GM21423 (cell line): ENCODE data around the gene CADPS2.

ENCODE experiments used
- ATAC-seq: cut with Tn5 transposase; IDR thresholded peaks from one replicate; pipeline ENCODE4 v1.9.1; 2021; ENCODE audit warnings: mild to moderate bottlenecking, moderate library complexity; ENCODE audit not compliant: unreplicated experiment

Gene CADPS2

DNA sequence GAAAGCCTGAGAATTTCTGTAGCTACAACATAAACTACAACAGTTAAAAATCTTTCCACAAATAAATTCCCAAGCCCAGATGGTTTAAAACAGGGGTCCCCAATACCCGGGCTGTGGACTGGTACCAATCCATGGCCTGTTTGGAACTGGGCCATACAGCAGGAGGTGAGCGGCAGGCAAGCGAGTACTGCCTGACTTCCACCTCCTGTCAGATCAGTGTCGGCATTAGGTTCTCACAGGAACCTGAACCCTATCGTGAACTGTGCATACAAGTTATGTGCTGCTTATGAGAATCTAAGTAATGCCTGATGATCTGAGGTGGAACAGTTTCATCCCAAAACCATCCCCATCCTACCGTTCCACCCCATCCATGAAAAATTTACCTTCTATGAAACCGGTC is 421.0 kb downstream of the CADPS2 start:
- no peak for ATAC-seq

DNA sequence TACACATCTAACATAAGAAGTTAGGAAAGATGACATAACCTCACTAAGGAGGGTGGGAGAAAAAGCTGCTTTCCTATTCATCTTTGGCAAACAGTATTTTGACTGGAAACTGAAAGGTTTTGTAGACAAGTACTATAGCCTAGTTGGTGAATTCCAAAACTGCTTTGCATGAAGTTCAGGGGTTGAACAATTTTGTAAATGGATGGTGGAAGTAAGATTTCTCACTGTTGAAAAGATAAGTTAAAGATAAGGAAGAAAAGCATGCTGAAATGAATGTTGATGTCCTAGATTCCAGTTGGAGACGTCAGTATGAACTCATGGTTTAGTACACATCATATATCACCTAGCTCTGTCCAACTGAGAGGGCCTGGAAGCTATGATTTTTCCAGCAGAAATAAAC is 422.6 kb downstream of the CADPS2 start:
- no peak for ATAC-seq

GRCh38 chr7:122460936-122461335 is 425.3 kb downstream of the CADPS2 start:
- no peak for ATAC-seq

- no peak for ATAC-seq
These were observed 428.3 kb downstream of the CADPS2 start for GRCh38 chr7:122457969-122458368.

GRCh38 chr7:122457325-122457724 is 428.9 kb downstream of the CADPS2 start:
- ATAC-seq = no peak

GRCh38 chr7:122454776-122455507 is 431.3 kb downstream of the CADPS2 start:
- no peak for ATAC-seq

- no peak for ATAC-seq
These were observed 432.8 kb downstream of the CADPS2 start for GRCh38 chr7:122453432-122453831.

DNA sequence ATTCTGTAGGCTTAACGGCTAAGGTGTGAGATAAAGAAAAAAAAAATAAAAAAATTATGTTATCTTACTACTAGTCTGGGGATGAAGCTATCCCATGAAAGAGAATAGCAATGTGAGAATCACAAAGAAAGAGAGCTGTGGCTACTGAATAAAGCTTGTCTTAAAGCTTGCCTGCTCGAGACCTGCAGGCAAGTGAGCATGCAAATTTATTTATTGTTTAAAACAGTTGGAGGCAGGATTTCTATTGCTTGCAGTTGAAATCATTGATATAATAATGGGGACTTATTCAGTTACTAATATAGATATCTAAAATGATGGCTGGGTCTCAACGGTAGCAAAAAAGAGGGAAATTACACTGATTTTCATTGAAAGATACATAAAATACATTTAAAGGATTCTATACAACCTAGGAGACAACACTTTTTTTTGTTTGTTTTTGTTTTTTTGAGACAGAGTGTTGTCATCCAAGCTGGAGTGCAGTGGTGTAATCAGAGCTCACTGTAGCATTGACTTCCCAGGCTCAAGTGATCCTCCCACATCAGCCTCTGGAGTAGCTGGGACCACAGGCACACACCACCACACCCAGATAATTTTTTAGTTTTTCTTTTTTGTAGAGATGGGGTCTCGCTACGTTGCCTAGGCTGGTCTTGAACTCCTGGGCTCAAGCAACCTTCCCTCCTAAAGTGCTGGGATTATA is 437.2 kb downstream of the CADPS2 start:
- ATAC-seq = no peak

DNA sequence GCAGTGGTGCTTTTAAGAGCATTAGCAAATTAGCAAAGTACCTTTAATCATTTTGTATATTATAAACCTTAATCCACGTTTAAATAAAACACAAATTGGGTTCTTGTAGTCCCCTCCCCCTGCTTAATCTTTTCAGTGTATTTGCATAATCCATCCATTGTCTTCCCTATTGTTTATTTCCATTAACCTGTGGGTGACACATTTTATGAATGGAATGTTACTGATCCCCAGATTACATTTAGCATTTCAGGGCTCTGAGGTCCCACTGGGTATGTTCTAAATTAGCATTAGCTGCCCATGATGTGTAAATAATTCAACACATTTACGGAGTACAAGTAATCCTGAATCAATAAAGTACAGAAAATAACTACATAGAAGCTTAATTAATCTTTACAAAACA is 443.3 kb downstream of the CADPS2 start:
- no peak for ATAC-seq

DNA sequence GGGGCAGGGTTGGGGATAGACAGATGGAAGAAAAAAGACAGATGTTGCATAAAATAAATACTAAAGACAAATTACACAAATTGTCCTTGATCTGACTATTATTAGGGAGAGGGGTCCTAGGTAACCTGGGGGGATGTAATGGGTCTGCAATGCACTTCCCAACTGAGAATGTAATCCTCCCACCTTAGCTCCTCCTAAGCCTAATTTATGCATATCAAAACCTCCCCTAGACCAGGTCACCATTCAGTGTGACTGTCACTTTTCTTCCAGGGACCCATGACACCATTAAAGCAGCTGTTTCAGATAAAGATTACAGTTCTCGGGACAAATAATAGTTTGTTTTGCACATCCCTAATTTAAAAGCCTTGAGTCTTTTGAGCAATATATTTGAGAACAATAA is 447.8 kb downstream of the CADPS2 start:
- ATAC-seq = no peak

DNA sequence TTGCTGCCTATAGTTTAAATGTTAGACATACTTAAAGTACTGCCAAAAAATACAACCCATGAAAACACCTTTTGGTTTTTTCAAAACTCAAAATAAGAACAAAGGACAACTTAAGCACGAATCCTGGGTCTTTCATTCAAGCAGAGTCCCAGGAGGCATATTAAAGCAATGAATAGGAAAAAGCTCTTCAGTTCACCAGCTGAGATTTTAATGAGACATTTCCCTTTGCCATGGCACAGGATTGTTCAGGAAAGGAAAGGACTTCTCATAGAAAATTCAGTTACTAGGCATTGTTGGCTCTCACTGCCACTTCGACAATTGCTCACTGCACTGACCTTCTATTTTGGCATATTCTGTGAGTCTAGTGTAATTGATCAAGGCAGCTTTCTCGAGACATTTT is 448.3 kb downstream of the CADPS2 start:
- no peak for ATAC-seq

- ATAC-seq = no peak
These were observed 452.5 kb downstream of the CADPS2 start for GRCh38 chr7:122433765-122434164.

GRCh38 chr7:122430710-122431109 is 455.6 kb downstream of the CADPS2 start:
- no peak for ATAC-seq

- no peak for ATAC-seq
These were observed 456.3 kb downstream of the CADPS2 start for GRCh38 chr7:122429926-122430325.

- no peak for ATAC-seq
These were observed 460.5 kb downstream of the CADPS2 start for GRCh38 chr7:122425731-122426130.

- ATAC-seq = no peak
These were observed 462.7 kb downstream of the CADPS2 start for GRCh38 chr7:122423591-122423990.

- no peak for ATAC-seq
These were observed 469.9 kb downstream of the CADPS2 start for GRCh38 chr7:122416336-122416735.

DNA sequence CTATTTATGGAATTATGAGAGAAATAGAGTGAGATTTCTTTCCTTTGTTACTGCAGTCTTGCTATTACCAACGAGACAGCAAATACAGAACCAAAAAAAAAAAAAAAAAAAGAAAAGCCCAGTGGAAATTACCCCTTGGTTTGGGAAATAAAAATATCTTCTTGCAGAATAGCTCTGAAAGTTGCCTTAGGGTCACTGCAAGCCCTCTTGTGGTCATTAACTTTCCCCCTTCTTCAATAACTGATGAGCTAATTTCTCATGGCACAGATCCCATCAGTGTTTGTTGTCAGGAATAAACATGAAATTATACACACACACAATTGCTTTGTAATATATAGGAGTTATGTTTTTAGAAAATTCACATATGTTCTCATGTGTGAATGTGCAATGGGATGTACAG is 470.8 kb downstream of the CADPS2 start:
- ATAC-seq = no peak

DNA sequence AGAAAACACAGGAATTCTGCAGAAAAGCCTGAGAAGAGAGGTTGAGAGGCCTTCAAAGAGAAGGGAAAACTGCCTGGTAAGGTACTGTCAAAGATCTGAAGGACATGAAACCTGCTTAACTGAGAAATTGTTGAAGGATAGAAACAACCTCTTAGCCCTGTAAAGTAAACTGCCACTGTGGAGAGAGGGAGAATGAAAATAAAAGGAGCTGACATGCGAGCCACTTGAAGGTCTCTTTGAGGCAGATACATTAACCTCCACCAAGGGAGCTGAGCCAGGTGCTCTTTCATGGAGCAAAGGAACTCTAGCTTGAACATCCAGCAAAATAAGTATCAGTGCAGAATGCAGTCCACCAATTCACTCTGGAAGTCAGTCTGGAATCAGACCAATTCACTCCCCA is 472.9 kb downstream of the CADPS2 start:
- no peak for ATAC-seq

DNA sequence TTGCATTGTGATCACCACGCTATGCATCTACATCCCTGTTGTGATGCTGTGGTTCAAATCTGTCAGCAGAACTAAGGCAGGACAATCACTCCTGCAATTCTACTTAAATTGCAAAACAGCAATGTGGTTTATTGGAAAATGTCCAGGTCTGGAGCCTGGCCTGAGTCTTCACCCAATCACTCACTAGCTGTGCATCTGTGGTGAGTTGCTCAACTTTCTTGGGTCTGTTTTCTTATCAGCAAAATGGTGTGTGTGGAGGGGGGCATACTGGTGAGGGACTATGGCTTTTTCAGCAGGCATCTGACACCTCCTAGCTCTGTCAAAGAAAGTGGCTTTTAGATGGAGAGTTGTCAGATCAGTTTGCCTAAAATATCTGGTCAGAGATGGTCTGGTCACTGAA is 473.4 kb downstream of the CADPS2 start:
- ATAC-seq = no peak

- no peak for ATAC-seq
These were observed 473.8 kb downstream of the CADPS2 start for GRCh38 chr7:122412441-122412840.

- ATAC-seq = no peak
These were observed 479.1 kb downstream of the CADPS2 start for GRCh38 chr7:122407195-122407594.

GRCh38 chr7:122403113-122403512 is 483.1 kb downstream of the CADPS2 start:
- ATAC-seq = no peak
